Vagina (tissue), 2 donors: Measurements from ENCODE around the gene HMMR.

Source experiments
- POLR2A ChIP-seq, 2 donors: fragments of 450-650 bp; IDR thresholded peaks; one replicate each; pipeline ENCODE4 v1.6.1; 2017; ENCODE audit warnings: antibody characterized with exemption in 2 of 2, mild to moderate bottlenecking in 2 of 2, moderate library complexity in 2 of 2
- POLR2AphosphoS5 ChIP-seq, 2 donors: sonication (generic); formaldehyde crosslinking; IDR thresholded peaks; one replicate each; pipeline ENCODE4 v1.9.0; 2017; ENCODE audit warnings: antibody characterized with exemption in 2 of 2, mild to moderate bottlenecking in 2 of 2, low read depth in 1 of 2; ENCODE audit not compliant: insufficient read depth in 1 of 2
- TF ChIP-seq, protein P1 (sequence below), 3 experiments: fragments of 450-650 bp in 2 of 3; fragments of 200-600 bp in 1 of 3; sonication (generic) in 1 of 3; IDR thresholded peaks; one replicate each; pipeline ENCODE4 v1.5.1; 2017 to 2019; ENCODE audit warnings: antibody characterized with exemption in 3 of 3, mild to moderate bottlenecking in 2 of 3, moderate library complexity in 2 of 3

- TF ChIP-seq, protein P1, sequence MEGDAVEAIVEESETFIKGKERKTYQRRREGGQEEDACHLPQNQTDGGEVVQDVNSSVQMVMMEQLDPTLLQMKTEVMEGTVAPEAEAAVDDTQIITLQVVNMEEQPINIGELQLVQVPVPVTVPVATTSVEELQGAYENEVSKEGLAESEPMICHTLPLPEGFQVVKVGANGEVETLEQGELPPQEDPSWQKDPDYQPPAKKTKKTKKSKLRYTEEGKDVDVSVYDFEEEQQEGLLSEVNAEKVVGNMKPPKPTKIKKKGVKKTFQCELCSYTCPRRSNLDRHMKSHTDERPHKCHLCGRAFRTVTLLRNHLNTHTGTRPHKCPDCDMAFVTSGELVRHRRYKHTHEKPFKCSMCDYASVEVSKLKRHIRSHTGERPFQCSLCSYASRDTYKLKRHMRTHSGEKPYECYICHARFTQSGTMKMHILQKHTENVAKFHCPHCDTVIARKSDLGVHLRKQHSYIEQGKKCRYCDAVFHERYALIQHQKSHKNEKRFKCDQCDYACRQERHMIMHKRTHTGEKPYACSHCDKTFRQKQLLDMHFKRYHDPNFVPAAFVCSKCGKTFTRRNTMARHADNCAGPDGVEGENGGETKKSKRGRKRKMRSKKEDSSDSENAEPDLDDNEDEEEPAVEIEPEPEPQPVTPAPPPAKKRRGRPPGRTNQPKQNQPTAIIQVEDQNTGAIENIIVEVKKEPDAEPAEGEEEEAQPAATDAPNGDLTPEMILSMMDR (IDR thresholded peaks at IDR 0.05) = peak; percentile 0 to 61 (median 27)
- peak; percentile 85 to 98 for TF ChIP-seq POLR2AphosphoS5 (IDR thresholded peaks at IDR 0.05; ENCODE audit: insufficient read depth in 1 of 2, low read depth in 1 of 2)
- peak in 1 of 2 donors; percentile 86 for TF ChIP-seq POLR2A (IDR thresholded peaks at IDR 0.05)
Observed at GRCh38 chr5:163505368-163506094, 45.1 kb downstream of the HMMR start, which contains the start of gene MAT2B.
